ENCODE measurements around the gene PARPBP.
"Not testable (repeated sequence)": the region's sequence is repeated elsewhere in the genome, so short reads cannot be mapped to it uniquely, and the experiment has no call there.

PARPBP gene

DNA sequence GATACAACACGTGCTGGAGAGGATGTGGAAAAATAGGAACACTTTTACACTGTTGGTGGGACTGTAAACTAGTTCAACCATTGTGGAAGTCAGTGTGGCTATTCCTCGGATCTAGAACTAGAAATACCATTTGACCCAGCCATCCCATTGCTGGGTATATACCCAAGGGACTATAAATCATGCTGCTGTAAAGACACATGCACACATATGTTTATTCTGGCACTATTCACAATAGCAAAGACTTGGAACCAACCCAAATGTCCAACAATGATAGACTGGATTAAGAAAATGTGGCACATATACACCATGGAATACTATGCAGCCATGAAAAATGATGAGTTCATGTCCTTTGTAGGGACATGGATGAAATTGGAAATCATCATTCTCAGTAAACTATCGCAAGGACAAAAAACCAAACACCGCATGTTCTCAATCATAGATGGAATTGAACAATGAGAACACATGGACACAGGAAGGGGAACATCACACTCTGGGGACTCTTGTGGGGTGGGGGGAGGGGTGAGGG, 27.1 kb downstream of the PARPBP start:
- peaks cover 27% of the 10 kb centered on the region for H3K36me3 ChIP-seq (ENCODE audit: control insufficient read depth, insufficient read depth, low read length)
- not testable (repeated sequence) for H3K4me3 ChIP-seq (ENCODE audit: low read depth, low read length); H3K9me3 ChIP-seq (ENCODE audit: control insufficient read depth, insufficient read depth, low read depth, low read length); H3K27me3 ChIP-seq (ENCODE audit: control insufficient read depth, insufficient read depth, low read length); H3K27ac ChIP-seq (ENCODE audit: low read depth, low read length); H3K4me1 ChIP-seq (ENCODE audit: control insufficient read depth, insufficient read depth, low read length); H3K9ac ChIP-seq (ENCODE audit: low read length)

GRCh38 chr12:102155206-102155605, 35.2 kb downstream of the PARPBP start:
- H3K9me3 ChIP-seq (ENCODE audit: control insufficient read depth, insufficient read depth, low read depth, low read length); H3K27me3 ChIP-seq (ENCODE audit: control insufficient read depth, insufficient read depth, low read length); H3K9ac ChIP-seq (ENCODE audit: low read length); H3K4me3 ChIP-seq (ENCODE audit: low read depth, low read length): not testable (repeated sequence)
- H3K4me1 ChIP-seq (ENCODE audit: control insufficient read depth, insufficient read depth, low read length) = peaks cover 11% of the 10 kb centered on the region
- peak overlapping the region; percentile 56; the same call in 1 of the 2 replicates for H3K27ac ChIP-seq (ENCODE audit: low read depth, low read length)
- H3K36me3 ChIP-seq (ENCODE audit: control insufficient read depth, insufficient read depth, low read length) = peaks cover 31% of the 10 kb centered on the region

GRCh38 chr12:102163383-102163782, 43.4 kb downstream of the PARPBP start:
- Histone ChIP-seq H3K36me3 (ENCODE audit: control insufficient read depth, insufficient read depth, low read length) (peaks cover 3% of the 10 kb centered on the region), H3K9ac (ENCODE audit: low read length) (no peak overlapping the region), H3K4me3 (ENCODE audit: low read depth, low read length) (no peak overlapping the region), H3K4me1 (ENCODE audit: control insufficient read depth, insufficient read depth, low read length) (no peaks in the 10 kb centered on the region), H3K9me3 (ENCODE audit: control insufficient read depth, insufficient read depth, low read depth, low read length) (no peaks in the 10 kb centered on the region), H3K27me3 (ENCODE audit: control insufficient read depth, insufficient read depth, low read length) (no peaks in the 10 kb centered on the region), H3K27ac (ENCODE audit: low read depth, low read length) (no peak overlapping the region)

GRCh38 chr12:102167821-102168604, 48.0 kb downstream of the PARPBP start:
- Histone ChIP-seq H3K27me3 (ENCODE audit: control insufficient read depth, insufficient read depth, low read length) (no peaks in the 10 kb centered on the region), H3K36me3 (ENCODE audit: control insufficient read depth, insufficient read depth, low read length) (peaks cover 11% of the 10 kb centered on the region), H3K9ac (ENCODE audit: low read length) (no peak overlapping the region), H3K9me3 (ENCODE audit: control insufficient read depth, insufficient read depth, low read depth, low read length) (no peaks in the 10 kb centered on the region), H3K27ac (ENCODE audit: low read depth, low read length) (no peak overlapping the region), H3K4me1 (ENCODE audit: control insufficient read depth, insufficient read depth, low read length) (no peaks in the 10 kb centered on the region), H3K4me3 (ENCODE audit: low read depth, low read length) (no peak overlapping the region)

DNA sequence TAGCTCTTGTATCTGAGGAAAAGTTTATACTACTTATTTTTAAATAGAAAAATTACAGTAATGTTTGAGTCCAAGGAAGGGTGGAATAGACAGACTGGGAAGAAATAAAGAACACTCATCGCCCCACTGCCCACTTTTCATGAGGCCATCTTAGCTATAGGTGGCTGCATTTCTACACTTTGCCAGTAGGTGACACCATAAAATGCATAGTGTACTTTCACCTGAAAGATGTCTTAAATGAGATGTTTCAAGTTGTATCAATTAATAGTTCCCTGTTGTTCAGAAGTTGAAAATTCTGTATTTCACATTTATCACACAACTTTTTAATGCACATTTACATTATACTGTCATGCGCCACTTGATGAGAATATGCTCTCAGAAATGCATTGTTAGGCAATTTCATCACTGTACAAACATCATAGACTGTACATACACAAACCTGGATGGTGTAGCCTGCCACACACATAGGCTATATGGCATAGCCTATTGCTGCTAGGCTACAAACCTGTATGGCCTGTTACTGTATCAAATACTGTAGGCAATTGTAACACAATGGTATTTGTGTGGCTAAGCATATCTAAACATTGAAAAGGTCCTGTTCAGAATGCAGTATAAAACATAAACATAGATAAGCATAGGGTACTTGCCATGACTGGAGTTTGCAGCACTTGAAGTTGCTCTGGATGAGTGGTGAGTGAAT, 50.1 kb downstream of the PARPBP start:
- H3K36me3 ChIP-seq (ENCODE audit: control insufficient read depth, insufficient read depth, low read length) = peaks cover 11% of the 10 kb centered on the region
- H3K27ac ChIP-seq (ENCODE audit: low read depth, low read length) = no peak overlapping the region
- H3K4me1 ChIP-seq (ENCODE audit: control insufficient read depth, insufficient read depth, low read length) = no peaks in the 10 kb centered on the region
- H3K4me3 ChIP-seq (ENCODE audit: low read depth, low read length) = no peak overlapping the region
- no peaks in the 10 kb centered on the region for H3K9me3 ChIP-seq (ENCODE audit: control insufficient read depth, insufficient read depth, low read depth, low read length)
- no peak overlapping the region for H3K9ac ChIP-seq (ENCODE audit: low read length)
- H3K27me3 ChIP-seq (ENCODE audit: control insufficient read depth, insufficient read depth, low read length) = no peaks in the 10 kb centered on the region

- H3K4me1 ChIP-seq (ENCODE audit: control insufficient read depth, insufficient read depth, low read length) = no peaks in the 10 kb centered on the region
- no peak overlapping the region for H3K27ac ChIP-seq (ENCODE audit: low read depth, low read length)
- no peak overlapping the region for H3K9ac ChIP-seq (ENCODE audit: low read length)
- H3K9me3 ChIP-seq (ENCODE audit: control insufficient read depth, insufficient read depth, low read depth, low read length) = no peaks in the 10 kb centered on the region
- no peak overlapping the region for H3K4me3 ChIP-seq (ENCODE audit: low read depth, low read length)
- peaks cover 11% of the 10 kb centered on the region for H3K36me3 ChIP-seq (ENCODE audit: control insufficient read depth, insufficient read depth, low read length)
- no peaks in the 10 kb centered on the region for H3K27me3 ChIP-seq (ENCODE audit: control insufficient read depth, insufficient read depth, low read length)
Observed at GRCh38 chr12:102171951-102172350, 52.0 kb downstream of the PARPBP start.

DNA sequence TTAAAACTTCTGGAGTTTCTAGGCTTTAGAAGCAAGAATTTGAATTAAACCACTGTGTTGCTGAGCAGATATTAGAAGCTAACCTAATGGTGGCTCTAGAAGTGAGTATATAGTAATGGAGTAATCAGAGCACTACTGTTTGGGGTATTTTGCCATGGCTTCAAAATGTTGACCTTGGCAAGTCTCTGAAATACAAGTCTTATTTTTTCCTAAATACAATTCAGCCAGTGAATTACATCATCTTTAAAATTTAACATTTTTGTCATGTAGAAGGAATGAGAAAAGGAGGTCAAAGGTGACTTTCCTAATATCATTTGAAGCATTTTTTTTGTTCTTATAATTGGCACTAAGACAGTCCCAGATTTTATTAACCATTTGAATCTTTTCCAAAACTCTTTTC, 52.5 kb downstream of the PARPBP start:
- no peak overlapping the region for H3K9ac ChIP-seq (ENCODE audit: low read length)
- peaks cover 11% of the 10 kb centered on the region for H3K36me3 ChIP-seq (ENCODE audit: control insufficient read depth, insufficient read depth, low read length)
- H3K4me1 ChIP-seq (ENCODE audit: control insufficient read depth, insufficient read depth, low read length) = no peaks in the 10 kb centered on the region

GRCh38 chr12:102174117-102174516, 54.1 kb downstream of the PARPBP start:
- no peak overlapping the region for H3K9ac ChIP-seq (ENCODE audit: low read length)

More for the DNA sequence above, 52.5 kb downstream of the PARPBP start:
- no peak overlapping the region for H3K27ac ChIP-seq (ENCODE audit: low read depth, low read length)
- no peaks in the 10 kb centered on the region for H3K9me3 ChIP-seq (ENCODE audit: control insufficient read depth, insufficient read depth, low read depth, low read length)
- H3K27me3 ChIP-seq (ENCODE audit: control insufficient read depth, insufficient read depth, low read length) = no peaks in the 10 kb centered on the region
- no peak overlapping the region for H3K4me3 ChIP-seq (ENCODE audit: low read depth, low read length)

DNA sequence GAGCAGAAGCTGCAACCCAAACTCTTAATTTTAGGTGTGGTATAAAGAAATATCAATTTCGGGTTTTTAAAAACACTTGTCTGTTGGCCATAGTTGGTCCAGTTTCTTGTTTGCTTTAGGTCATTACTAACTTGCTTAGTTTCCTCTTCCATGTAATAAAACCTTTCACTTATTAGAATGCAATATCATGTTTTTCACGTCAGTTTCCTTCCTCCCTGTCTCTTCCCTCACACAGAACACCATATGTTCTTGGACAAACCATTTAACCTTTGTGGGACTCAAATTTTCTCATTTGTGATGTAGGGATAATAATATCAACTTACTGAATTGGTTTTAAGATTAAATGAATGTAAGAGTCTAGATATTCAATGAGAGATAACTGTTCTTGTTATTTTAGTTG, 54.8 kb downstream of the PARPBP start:
- H3K9me3 ChIP-seq (ENCODE audit: control insufficient read depth, insufficient read depth, low read depth, low read length) = no peaks in the 10 kb centered on the region
- peaks cover 15% of the 10 kb centered on the region for H3K36me3 ChIP-seq (ENCODE audit: control insufficient read depth, insufficient read depth, low read length)
- H3K4me1 ChIP-seq (ENCODE audit: control insufficient read depth, insufficient read depth, low read length) = no peaks in the 10 kb centered on the region
- H3K27me3 ChIP-seq (ENCODE audit: control insufficient read depth, insufficient read depth, low read length) = no peaks in the 10 kb centered on the region
- H3K4me3 ChIP-seq (ENCODE audit: low read depth, low read length) = no peak overlapping the region
- no peak overlapping the region for H3K27ac ChIP-seq (ENCODE audit: low read depth, low read length)
- no peak overlapping the region for H3K9ac ChIP-seq (ENCODE audit: low read length)

More at GRCh38 chr12:102174117-102174516, 54.1 kb downstream of the PARPBP start:
- Histone ChIP-seq H3K27ac (ENCODE audit: low read depth, low read length) (no peak overlapping the region), H3K4me3 (ENCODE audit: low read depth, low read length) (no peak overlapping the region), H3K27me3 (ENCODE audit: control insufficient read depth, insufficient read depth, low read length) (no peaks in the 10 kb centered on the region), H3K36me3 (ENCODE audit: control insufficient read depth, insufficient read depth, low read length) (peaks cover 15% of the 10 kb centered on the region), H3K4me1 (ENCODE audit: control insufficient read depth, insufficient read depth, low read length) (no peaks in the 10 kb centered on the region), H3K9me3 (ENCODE audit: control insufficient read depth, insufficient read depth, low read depth, low read length) (no peaks in the 10 kb centered on the region)

DNA sequence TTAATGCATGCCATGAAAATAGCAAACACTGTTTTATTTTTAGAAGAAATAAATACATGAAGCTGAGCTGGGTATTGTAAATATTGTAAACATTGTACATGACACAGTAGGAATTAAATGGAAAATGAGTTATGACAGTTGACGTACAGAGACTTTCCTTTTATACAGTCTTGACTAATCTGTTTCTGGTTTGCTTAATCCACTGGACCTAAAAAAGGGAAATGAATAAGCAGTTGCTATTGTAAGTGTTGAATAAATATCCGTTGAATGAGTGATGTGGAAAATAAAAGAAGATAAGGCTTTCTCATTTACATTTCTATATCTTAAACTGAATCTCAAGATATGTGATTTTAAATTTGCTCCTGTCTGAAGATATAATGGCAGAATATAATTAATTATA, 62.7 kb downstream of the PARPBP start:
- H3K9ac ChIP-seq (ENCODE audit: low read length) = no peak overlapping the region

GRCh38 chr12:102195826-102196225, 75.8 kb downstream of the PARPBP start:
- Histone ChIP-seq H3K4me3 (ENCODE audit: low read depth, low read length) (no peak overlapping the region), H3K27ac (ENCODE audit: low read depth, low read length) (no peak overlapping the region), H3K4me1 (ENCODE audit: control insufficient read depth, insufficient read depth, low read length) (no peaks in the 10 kb centered on the region), H3K9me3 (ENCODE audit: control insufficient read depth, insufficient read depth, low read depth, low read length) (no peaks in the 10 kb centered on the region), H3K36me3 (ENCODE audit: control insufficient read depth, insufficient read depth, low read length) (peaks cover 8% of the 10 kb centered on the region; the same call in 1 of the 2 replicates), H3K9ac (ENCODE audit: low read length) (no peak overlapping the region), H3K27me3 (ENCODE audit: control insufficient read depth, insufficient read depth, low read length) (no peaks in the 10 kb centered on the region)

More for the DNA sequence above, 62.7 kb downstream of the PARPBP start:
- H3K9me3 ChIP-seq (ENCODE audit: control insufficient read depth, insufficient read depth, low read depth, low read length) = no peaks in the 10 kb centered on the region
- no peak overlapping the region for H3K4me3 ChIP-seq (ENCODE audit: low read depth, low read length)
- no peak overlapping the region for H3K27ac ChIP-seq (ENCODE audit: low read depth, low read length)
- H3K36me3 ChIP-seq (ENCODE audit: control insufficient read depth, insufficient read depth, low read length) = 0 out of 2 replicates have a peak, but pooled peaks cover 2% of the 10 kb centered on the region
- H3K27me3 ChIP-seq (ENCODE audit: control insufficient read depth, insufficient read depth, low read length) = no peaks in the 10 kb centered on the region
- H3K4me1 ChIP-seq (ENCODE audit: control insufficient read depth, insufficient read depth, low read length) = no peaks in the 10 kb centered on the region

Data from HUES6 (cell line).